ENCODE measurements around the gene SRF. TPM values are rescaled to one million over a fixed set of nuclear protein-coding genes. Genes with fewer than 3 reads are reported as not detected.

Gene SRF
- total RNA-seq, 1 experiment from 2014 or later = 46.2 TPM

DNA sequence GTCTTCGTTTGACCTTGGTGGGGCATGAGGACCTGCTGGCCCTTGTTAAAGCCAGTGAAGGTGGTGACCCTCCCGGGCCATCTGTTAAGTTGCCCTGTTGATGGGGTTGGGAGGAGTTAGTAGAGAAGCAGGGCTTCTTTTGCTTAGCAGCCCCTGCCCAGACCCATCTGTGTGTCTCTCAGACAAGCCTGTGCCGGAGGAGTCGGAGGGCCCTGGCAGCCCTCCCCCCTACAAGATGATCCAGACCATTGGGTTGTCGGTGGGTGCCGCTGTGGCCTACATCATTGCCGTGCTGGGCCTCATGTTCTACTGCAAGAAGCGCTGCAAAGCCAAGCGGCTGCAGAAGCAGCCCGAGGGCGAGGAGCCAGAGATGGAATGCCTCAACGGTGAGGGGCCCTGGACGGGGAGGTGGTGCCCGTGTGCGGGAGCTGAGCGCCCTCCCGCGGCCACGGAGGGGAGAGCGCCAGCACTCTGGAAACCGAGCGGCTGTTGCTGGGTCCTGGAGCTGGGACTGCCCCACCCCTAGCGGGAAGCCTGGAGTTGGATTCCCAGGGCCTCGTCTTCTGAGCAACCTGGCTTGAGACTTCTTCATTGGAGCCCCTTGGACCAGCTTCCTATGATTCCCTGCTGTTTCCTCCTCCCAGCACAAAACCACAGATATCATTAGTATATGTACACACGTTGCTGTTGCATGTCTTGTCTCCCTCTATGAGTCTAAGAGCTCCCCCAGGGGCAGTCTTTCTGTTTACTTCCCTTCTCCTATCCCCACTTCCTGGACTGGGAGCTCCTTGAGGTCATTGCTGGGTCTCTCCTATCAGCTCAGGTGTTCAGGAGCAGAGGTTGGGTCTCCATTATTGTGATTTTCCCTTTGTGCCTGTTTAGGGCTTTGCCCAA lies 27.6 kb upstream of the SRF start (continued):
- no peak for TF ChIP-seq ATF1 (CRISPR knock-in tag; IDR thresholded peaks at IDR 0.05)
- TF ChIP-seq, protein P1, sequence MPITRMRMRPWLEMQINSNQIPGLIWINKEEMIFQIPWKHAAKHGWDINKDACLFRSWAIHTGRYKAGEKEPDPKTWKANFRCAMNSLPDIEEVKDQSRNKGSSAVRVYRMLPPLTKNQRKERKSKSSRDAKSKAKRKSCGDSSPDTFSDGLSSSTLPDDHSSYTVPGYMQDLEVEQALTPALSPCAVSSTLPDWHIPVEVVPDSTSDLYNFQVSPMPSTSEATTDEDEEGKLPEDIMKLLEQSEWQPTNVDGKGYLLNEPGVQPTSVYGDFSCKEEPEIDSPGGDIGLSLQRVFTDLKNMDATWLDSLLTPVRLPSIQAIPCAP (CRISPR knock-in tag; IDR thresholded peaks at IDR 0.05) = no peak
- TF ChIP-seq SP1 (CRISPR knock-in tag; conservative IDR thresholded peaks at IDR 0.05) = peak; percentile 67
- TF ChIP-seq NR2C2 (CRISPR knock-in tag; IDR thresholded peaks at IDR 0.05) = no peak

DNA sequence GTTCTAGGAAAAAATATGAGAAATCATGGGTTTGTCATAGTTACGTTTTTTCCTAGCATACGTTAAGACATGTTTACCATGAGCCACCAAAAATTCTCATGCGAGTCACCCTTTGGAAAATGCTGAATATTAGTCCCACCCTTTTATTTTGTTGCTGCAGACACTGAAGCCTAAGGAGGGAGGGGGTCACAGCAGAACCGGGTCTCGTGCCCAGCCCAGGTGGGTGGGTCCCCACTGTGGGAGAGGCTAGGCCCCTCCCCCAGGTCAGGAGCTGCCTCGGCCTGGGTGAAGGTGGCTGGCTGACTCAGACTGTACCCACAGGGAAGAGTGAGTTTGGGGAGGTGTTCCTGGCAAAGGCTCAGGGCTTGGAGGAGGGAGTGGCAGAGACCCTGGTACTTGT lies 26.2 kb upstream of the SRF start:
- ChIA-PET POLR2A (no interaction called here), CTCF (interaction anchor here (1.5 kb wide), 1 partner anchor 62 kb away, joined by 13 read pairs; no protein-coding TSS in a partner anchor)
- Mint-ChIP-seq H3K9me3 (no peaks in the 10 kb centered on the region), H3K4me3 (no peak overlapping the region), H3K27ac (no peak overlapping the region), H3K27me3 (ENCODE audit: low read depth) (no peaks in the 10 kb centered on the region; the same call in 1 of the 2 replicates), H3K4me1 (peaks cover 10% of the 10 kb centered on the region), H3K36me3 (peaks cover 16% of the 10 kb centered on the region)
- DNase-seq (ENCODE audit: low spot score) (no peak), ATAC-seq (no peak)
- TF ChIP-seq, protein P2, sequence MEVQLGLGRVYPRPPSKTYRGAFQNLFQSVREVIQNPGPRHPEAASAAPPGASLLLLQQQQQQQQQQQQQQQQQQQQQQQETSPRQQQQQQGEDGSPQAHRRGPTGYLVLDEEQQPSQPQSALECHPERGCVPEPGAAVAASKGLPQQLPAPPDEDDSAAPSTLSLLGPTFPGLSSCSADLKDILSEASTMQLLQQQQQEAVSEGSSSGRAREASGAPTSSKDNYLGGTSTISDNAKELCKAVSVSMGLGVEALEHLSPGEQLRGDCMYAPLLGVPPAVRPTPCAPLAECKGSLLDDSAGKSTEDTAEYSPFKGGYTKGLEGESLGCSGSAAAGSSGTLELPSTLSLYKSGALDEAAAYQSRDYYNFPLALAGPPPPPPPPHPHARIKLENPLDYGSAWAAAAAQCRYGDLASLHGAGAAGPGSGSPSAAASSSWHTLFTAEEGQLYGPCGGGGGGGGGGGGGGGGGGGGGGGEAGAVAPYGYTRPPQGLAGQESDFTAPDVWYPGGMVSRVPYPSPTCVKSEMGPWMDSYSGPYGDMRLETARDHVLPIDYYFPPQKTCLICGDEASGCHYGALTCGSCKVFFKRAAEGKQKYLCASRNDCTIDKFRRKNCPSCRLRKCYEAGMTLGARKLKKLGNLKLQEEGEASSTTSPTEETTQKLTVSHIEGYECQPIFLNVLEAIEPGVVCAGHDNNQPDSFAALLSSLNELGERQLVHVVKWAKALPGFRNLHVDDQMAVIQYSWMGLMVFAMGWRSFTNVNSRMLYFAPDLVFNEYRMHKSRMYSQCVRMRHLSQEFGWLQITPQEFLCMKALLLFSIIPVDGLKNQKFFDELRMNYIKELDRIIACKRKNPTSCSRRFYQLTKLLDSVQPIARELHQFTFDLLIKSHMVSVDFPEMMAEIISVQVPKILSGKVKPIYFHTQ (CRISPR knock-in tag; IDR thresholded peaks at IDR 0.05) = no peak
- TF ChIP-seq, protein P3, sequence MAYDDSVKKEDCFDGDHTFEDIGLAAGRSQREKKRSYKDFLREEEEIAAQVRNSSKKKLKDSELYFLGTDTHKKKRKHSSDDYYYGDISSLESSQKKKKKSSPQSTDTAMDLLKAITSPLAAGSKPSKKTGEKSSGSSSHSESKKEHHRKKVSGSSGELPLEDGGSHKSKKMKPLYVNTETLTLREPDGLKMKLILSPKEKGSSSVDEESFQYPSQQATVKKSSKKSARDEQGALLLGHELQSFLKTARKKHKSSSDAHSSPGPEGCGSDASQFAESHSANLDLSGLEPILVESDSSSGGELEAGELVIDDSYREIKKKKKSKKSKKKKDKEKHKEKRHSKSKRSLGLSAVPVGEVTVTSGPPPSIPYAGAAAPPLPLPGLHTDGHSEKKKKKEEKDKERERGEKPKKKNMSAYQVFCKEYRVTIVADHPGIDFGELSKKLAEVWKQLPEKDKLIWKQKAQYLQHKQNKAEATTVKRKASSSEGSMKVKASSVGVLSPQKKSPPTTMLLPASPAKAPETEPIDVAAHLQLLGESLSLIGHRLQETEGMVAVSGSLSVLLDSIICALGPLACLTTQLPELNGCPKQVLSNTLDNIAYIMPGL (CRISPR knock-in tag; IDR thresholded peaks at IDR 0.05) = no peak
- TF ChIP-seq NFYB (CRISPR knock-in tag; conservative IDR thresholded peaks at IDR 0.05; ENCODE audit: low read depth) = no peak

DNA sequence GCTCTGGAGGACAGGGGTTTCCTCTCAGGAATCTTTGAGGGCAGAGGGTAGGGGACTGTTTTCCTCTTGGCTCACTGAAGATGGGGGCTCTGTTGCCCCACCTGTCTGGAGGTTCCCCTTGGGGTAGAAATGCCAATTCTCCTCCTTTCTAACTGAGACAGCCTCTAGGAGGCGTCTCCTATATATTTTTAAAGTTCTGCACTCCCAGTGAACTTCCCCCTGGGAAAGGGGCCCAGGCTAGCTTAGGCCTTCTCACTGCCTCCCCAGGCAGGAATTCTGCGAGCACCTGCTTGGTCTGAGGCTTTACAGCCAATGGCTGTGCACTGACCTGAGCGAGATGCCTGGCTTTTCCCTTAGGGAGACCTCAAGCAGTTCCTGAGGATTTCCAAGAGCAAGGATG lies 24.8 kb upstream of the SRF start:
- no peaks in the 10 kb centered on the region for H3K9me3 Mint-ChIP-seq
- no peak overlapping the region for H3K4me3 Mint-ChIP-seq
- TF ChIP-seq, protein P4, sequence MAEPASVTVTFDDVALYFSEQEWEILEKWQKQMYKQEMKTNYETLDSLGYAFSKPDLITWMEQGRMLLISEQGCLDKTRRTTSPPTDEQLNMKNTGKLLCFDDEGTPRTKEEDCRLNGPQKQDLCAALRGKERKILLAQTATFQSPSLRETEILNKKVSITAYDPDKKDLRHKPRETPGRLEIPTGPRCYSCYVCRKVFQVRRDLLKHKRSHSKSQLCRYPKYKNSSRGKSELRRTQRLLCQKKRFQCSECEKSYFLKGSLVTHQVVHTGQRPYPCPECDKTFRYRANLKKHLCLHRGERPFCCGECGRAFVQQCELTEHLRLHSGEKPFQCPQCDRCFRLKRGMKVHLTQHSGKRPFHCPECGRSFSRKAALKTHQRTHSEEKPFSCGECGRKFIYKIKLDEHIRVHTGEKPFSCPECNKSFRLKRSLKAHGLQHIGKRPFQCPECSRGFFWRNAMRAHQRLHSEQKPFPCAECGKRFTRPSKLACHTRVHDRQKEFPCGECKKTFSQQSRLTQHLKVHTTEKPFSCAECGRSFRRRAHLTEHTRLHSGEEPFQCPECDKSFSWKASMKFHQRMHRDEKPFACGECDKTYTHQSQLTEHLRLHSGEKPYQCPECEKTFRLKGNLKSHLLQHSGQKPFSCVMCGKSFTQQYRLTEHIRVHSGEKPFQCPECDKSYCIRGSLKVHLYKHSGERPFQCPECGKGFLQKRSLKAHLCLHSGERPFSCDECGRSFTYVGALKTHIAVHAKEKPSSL (CRISPR knock-in tag; conservative IDR thresholded peaks at IDR 0.05) = no peak
- no peak for TF ChIP-seq MYBL2 (CRISPR knock-in tag; IDR thresholded peaks at IDR 0.05)
- TF ChIP-seq ETV6 (CRISPR knock-in tag; IDR thresholded peaks at IDR 0.05) = no peak
- TF ChIP-seq, protein P5, sequence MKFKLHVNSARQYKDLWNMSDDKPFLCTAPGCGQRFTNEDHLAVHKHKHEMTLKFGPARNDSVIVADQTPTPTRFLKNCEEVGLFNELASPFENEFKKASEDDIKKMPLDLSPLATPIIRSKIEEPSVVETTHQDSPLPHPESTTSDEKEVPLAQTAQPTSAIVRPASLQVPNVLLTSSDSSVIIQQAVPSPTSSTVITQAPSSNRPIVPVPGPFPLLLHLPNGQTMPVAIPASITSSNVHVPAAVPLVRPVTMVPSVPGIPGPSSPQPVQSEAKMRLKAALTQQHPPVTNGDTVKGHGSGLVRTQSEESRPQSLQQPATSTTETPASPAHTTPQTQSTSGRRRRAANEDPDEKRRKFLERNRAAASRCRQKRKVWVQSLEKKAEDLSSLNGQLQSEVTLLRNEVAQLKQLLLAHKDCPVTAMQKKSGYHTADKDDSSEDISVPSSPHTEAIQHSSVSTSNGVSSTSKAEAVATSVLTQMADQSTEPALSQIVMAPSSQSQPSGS (CRISPR knock-in tag; IDR thresholded peaks at IDR 0.05; ENCODE audit: borderline replicate concordance, low read depth) = no peak
- no peak for TF ChIP-seq NR1H2 (CRISPR knock-in tag; IDR thresholded peaks at IDR 0.05)
- TF ChIP-seq, protein P6, sequence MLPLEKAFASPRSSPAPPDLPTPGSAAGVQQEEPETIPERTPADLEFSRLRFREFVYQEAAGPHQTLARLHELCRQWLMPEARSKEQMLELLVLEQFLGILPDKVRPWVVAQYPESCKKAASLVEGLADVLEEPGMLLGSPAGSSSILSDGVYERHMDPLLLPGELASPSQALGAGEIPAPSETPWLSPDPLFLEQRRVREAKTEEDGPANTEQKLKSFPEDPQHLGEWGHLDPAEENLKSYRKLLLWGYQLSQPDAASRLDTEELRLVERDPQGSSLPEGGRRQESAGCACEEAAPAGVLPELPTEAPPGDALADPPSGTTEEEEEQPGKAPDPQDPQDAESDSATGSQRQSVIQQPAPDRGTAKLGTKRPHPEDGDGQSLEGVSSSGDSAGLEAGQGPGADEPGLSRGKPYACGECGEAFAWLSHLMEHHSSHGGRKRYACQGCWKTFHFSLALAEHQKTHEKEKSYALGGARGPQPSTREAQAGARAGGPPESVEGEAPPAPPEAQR (CRISPR knock-in tag; IDR thresholded peaks at IDR 0.05) = no peak
- TF ChIP-seq ZNF121 (CRISPR knock-in tag; IDR thresholded peaks at IDR 0.05) = no peak
- TF ChIP-seq NR3C1 (CRISPR knock-in tag; conservative IDR thresholded peaks at IDR 0.05; ENCODE audit: low read depth) = no peak
- TF ChIP-seq TCF7 (CRISPR knock-in tag; IDR thresholded peaks at IDR 0.05; ENCODE audit: low read depth) = no peak
- TF ChIP-seq, protein P7, sequence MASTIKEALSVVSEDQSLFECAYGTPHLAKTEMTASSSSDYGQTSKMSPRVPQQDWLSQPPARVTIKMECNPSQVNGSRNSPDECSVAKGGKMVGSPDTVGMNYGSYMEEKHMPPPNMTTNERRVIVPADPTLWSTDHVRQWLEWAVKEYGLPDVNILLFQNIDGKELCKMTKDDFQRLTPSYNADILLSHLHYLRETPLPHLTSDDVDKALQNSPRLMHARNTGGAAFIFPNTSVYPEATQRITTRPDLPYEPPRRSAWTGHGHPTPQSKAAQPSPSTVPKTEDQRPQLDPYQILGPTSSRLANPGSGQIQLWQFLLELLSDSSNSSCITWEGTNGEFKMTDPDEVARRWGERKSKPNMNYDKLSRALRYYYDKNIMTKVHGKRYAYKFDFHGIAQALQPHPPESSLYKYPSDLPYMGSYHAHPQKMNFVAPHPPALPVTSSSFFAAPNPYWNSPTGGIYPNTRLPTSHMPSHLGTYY (CRISPR knock-in tag; IDR thresholded peaks at IDR 0.05) = no peak
- TF ChIP-seq, protein P8, sequence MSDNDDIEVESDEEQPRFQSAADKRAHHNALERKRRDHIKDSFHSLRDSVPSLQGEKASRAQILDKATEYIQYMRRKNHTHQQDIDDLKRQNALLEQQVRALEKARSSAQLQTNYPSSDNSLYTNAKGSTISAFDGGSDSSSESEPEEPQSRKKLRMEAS (CRISPR knock-in tag; IDR thresholded peaks at IDR 0.05) = no peak
- no peak for TF ChIP-seq ZNF317 (CRISPR knock-in tag; IDR thresholded peaks at IDR 0.05; ENCODE audit: borderline replicate concordance, low read depth)

More for the DNA sequence above, 24.8 kb upstream of the SRF start:
- ChIA-PET POLR2A (no interaction called here), CTCF (interaction anchor here (1.2 kb wide), 1 partner anchor 182 kb away, joined by 3 read pairs; no protein-coding TSS in a partner anchor)
- peaks cover 10% of the 10 kb centered on the region for H3K4me1 Mint-ChIP-seq
- DNase-seq (ENCODE audit: low spot score) (no peak), ATAC-seq (no peak)
- peaks cover 16% of the 10 kb centered on the region for H3K36me3 Mint-ChIP-seq
- no peak overlapping the region for H3K27ac Mint-ChIP-seq
- no peaks in the 10 kb centered on the region; the same call in 1 of the 2 replicates for H3K27me3 Mint-ChIP-seq (ENCODE audit: low read depth)

Measured in WTC11 (cell line).